Heart left ventricle (tissue), 13 donors: ENCODE data around the gene LACRT.

Source experiments
- POLR2A ChIP-seq, 2 donors: fragments of 450-650 bp; IDR thresholded peaks; one replicate each; pipeline ENCODE4 v1.6.1; 2017; ENCODE audit warnings: antibody characterized with exemption in 2 of 2, mild to moderate bottlenecking in 2 of 2, moderate library complexity in 2 of 2
- TF ChIP-seq, protein P1 (sequence below), 12 donors: fragments of 200-600 bp; sonication (generic) in 4 of 12; IDR thresholded peaks; one replicate each; pipeline versions ENCODE4 v1.5.0 to v1.8.0; 2018 to 2022; ENCODE audit warnings: antibody characterized with exemption in 12 of 12, mild to moderate bottlenecking in 5 of 12
- donor health status: ischemic (EF 13 %, LVEDD 7.1; RV severe dilation, severe dysfunction).
- donor health status: DM: no; HTN: yes; CAD: no.
- donor health status: DM: no; HTN: no; CAD: no.
- donor health status: ischemic (EF 25% LVEDD 6.9; RV normal size, moderate dysfunction).
- donor health status: ischemic (EF 25% LVEDD 5.7; RV mildly dilated, moderate dysfunction).
- donor health status: ischemic (EF 35%, LVEDD 5.7; RV mildly dilated, moderate dysfunction).
- donor health status: nonischemic (EF 11% LVEDD 7.7; RV severe dilation, severe dysfunction).
- donor health status: DM: yes; HTN: yes; CAD: no.
- donor health status: PGD.
- donor health status: ischemic (EF 29% LVEDD 5.4; RV normal size, mild dysfunction).
- donor health status: nonischemic (EF 23%, LVEDD 6.1; RV moderate dilation, normal function).

DNA sequence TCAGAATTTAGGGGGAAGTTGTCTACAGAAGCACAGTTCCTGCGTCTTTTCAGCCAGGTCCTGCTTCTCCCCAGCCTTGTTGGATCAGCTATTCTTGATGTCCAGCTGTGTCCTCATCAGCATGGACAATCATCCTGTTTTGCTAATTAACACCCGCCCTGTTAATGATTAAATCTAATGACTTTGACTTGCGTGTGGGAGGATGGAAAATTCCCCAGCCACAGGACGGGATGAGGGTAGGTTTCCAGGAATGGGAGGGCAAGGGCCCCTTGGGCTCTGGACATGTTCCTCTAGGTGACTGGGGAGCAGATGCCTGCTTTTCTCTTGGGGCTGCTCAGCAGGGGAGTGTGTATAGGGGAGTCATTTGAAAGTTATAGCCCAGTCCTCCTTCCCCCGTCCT lies 41.0 kb downstream of the LACRT start:
- no peak for TF ChIP-seq POLR2A (IDR thresholded peaks at IDR 0.05)
- TF ChIP-seq, protein P1, sequence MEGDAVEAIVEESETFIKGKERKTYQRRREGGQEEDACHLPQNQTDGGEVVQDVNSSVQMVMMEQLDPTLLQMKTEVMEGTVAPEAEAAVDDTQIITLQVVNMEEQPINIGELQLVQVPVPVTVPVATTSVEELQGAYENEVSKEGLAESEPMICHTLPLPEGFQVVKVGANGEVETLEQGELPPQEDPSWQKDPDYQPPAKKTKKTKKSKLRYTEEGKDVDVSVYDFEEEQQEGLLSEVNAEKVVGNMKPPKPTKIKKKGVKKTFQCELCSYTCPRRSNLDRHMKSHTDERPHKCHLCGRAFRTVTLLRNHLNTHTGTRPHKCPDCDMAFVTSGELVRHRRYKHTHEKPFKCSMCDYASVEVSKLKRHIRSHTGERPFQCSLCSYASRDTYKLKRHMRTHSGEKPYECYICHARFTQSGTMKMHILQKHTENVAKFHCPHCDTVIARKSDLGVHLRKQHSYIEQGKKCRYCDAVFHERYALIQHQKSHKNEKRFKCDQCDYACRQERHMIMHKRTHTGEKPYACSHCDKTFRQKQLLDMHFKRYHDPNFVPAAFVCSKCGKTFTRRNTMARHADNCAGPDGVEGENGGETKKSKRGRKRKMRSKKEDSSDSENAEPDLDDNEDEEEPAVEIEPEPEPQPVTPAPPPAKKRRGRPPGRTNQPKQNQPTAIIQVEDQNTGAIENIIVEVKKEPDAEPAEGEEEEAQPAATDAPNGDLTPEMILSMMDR (IDR thresholded peaks at IDR 0.05), result no peak
